HEK293 (cell line): Measurements from ENCODE around the gene GRB10.

ENCODE experiments used
- CTCF ChIA-PET: fragments of 350-600 bp; formaldehyde crosslinking; extraction: SDS; loops from one replicate; lab custom pipeline; 2021; ENCODE audit warnings: antibody characterized with exemption; lab: Yijun Ruan, JAX
- POLR2A ChIA-PET: fragments of 300-600 bp; formaldehyde crosslinking; extraction: SDS; loops from one replicate; lab custom pipeline; 2020; ENCODE audit warnings: antibody characterized with exemption, inconsistent platforms; lab: Yijun Ruan, JAX
- H3K27ac ChIP-seq: fragments of 200-500 bp; sonication (Bioruptor generic); 2 replicates; pipeline ENCODE4 v1.5.1; 2014; ENCODE audit warnings: low read depth, low read length, control low read depth, inconsistent platforms; ENCODE audit errors: extremely low read depth
- H3K36me3 ChIP-seq, 2 experiments: fragments of 200-500 bp in 1 of 2; sonication (Bioruptor generic) in 1 of 2; 1 replicate in 1 of 2; 2 replicates in 1 of 2; pipeline ENCODE4 v1.5.1; 2014 to 2017; ENCODE audit warnings: inconsistent platforms in 2 of 2, low read length in 2 of 2; ENCODE audit not compliant: control insufficient read depth in 2 of 2, insufficient read depth in 1 of 2
- H3K4me1 ChIP-seq: fragments of 200-500 bp; sonication (Bioruptor generic); 2 replicates; pipeline ENCODE4 v1.5.1; 2014; ENCODE audit warnings: mild to moderate bottlenecking, low read length, inconsistent platforms; ENCODE audit not compliant: control insufficient read depth, insufficient read depth
- H3K4me3 ChIP-seq: 2 replicates; pipeline ENCODE4 v1.5.1; 2011; ENCODE audit warnings: low read depth, mild to moderate bottlenecking, control low read depth, low read length, moderate library complexity
- H3K9me3 ChIP-seq: fragments of 200-500 bp; sonication (Bioruptor generic); 2 replicates; pipeline ENCODE4 v1.5.1; 2014; ENCODE audit warnings: low read depth, low read length, inconsistent platforms; ENCODE audit not compliant: control insufficient read depth, insufficient read depth
- ATF2 ChIP-seq: fragments of 450-650 bp; formaldehyde crosslinking; IDR thresholded peaks from 2 replicates; pipeline ENCODE4 v1.5.1; 2016; ENCODE audit warnings: missing biosample characterization, missing genetic modification characterization, low read depth
- KLF17 ChIP-seq: fragments of 450-650 bp; formaldehyde crosslinking; IDR thresholded peaks from 2 replicates; pipeline ENCODE4 v1.5.1; 2016; ENCODE audit warnings: missing biosample characterization, missing genetic modification characterization
- KLF8 ChIP-seq: fragments of 450-650 bp; formaldehyde crosslinking; IDR thresholded peaks from 2 replicates; pipeline ENCODE4 v1.5.1; 2016; ENCODE audit warnings: missing biosample characterization, missing genetic modification characterization
- MEIS1 ChIP-seq: sonication (generic); formaldehyde crosslinking; IDR thresholded peaks from 2 replicates; pipeline ENCODE4 v1.8.1; 2022; ENCODE audit warnings: missing genetic modification reagents, mild to moderate bottlenecking, borderline replicate concordance
- PRDM6 ChIP-seq: fragments of 450-650 bp; formaldehyde crosslinking; IDR thresholded peaks from 2 replicates; pipeline ENCODE4 v1.5.1; 2017; ENCODE audit warnings: missing biosample characterization, missing genetic modification characterization
- ZBTB20 ChIP-seq: fragments of 450-650 bp; formaldehyde crosslinking; IDR thresholded peaks from 2 replicates; pipeline ENCODE4 v1.5.1; 2016; ENCODE audit warnings: missing biosample characterization, missing genetic modification characterization
- ZFP37 ChIP-seq: fragments of 450-650 bp; formaldehyde crosslinking; IDR thresholded peaks from 2 replicates; pipeline ENCODE4 v1.5.1; 2016; ENCODE audit warnings: missing biosample characterization, missing genetic modification characterization
- ZNF148 ChIP-seq: fragments of 450-650 bp; formaldehyde crosslinking; IDR thresholded peaks from 2 replicates; pipeline ENCODE4 v1.5.0; 2017; ENCODE audit warnings: missing biosample characterization, missing genetic modification characterization, borderline replicate concordance
- ZNF19 ChIP-seq: fragments of 450-650 bp; formaldehyde crosslinking; IDR thresholded peaks from 2 replicates; pipeline ENCODE4; 2016; ENCODE audit warnings: missing biosample characterization, missing genetic modification characterization, low read depth
- ZNF223 ChIP-seq: fragments of 450-650 bp; formaldehyde crosslinking; IDR thresholded peaks from 2 replicates; pipeline ENCODE4 v1.5.1; 2016; ENCODE audit warnings: missing biosample characterization, missing genetic modification characterization
- ZNF341 ChIP-seq: fragments of 450-650 bp; formaldehyde crosslinking; IDR thresholded peaks from 2 replicates; pipeline ENCODE4; 2016; ENCODE audit warnings: low read depth, missing biosample characterization, missing genetic modification characterization
- ZNF391 ChIP-seq: fragments of 450-650 bp; formaldehyde crosslinking; IDR thresholded peaks from 2 replicates; pipeline ENCODE4 v1.5.1; 2016; ENCODE audit warnings: low read depth, missing biosample characterization, missing genetic modification characterization, borderline replicate concordance
- ZNF423 ChIP-seq: fragments of 450-650 bp; formaldehyde crosslinking; IDR thresholded peaks from 2 replicates; pipeline ENCODE4 v1.5.1; 2016; ENCODE audit warnings: missing biosample characterization, missing genetic modification characterization
- ZNF514 ChIP-seq: fragments of 450-650 bp; formaldehyde crosslinking; IDR thresholded peaks from 2 replicates; pipeline ENCODE4 v1.5.1; 2016; ENCODE audit warnings: missing biosample characterization, missing genetic modification characterization
- ZNF529 ChIP-seq: fragments of 450-650 bp; formaldehyde crosslinking; IDR thresholded peaks from 2 replicates; pipeline ENCODE4 v1.5.1; 2017; ENCODE audit warnings: missing genetic modification characterization, missing biosample characterization; ENCODE audit not compliant: insufficient replicate concordance
- ZNF544 ChIP-seq: fragments of 450-650 bp; formaldehyde crosslinking; IDR thresholded peaks from 2 replicates; pipeline ENCODE4 v1.5.0; 2017; ENCODE audit warnings: missing biosample characterization, missing genetic modification characterization
- ZNF549 ChIP-seq: fragments of 450-650 bp; IDR thresholded peaks from 2 replicates; pipeline ENCODE4 v1.5.1; 2018; ENCODE audit warnings: missing biosample characterization, missing genetic modification characterization, mild to moderate bottlenecking, inconsistent platforms, moderate library complexity
- ZNF629 ChIP-seq: fragments of 450-650 bp; formaldehyde crosslinking; IDR thresholded peaks from 2 replicates; pipeline ENCODE4 v1.5.1; 2017; ENCODE audit warnings: missing biosample characterization, missing genetic modification characterization
- ZNF843 ChIP-seq: fragments of 450-650 bp; formaldehyde crosslinking; IDR thresholded peaks from 2 replicates; pipeline ENCODE4 v1.5.1; 2016; ENCODE audit warnings: missing biosample characterization, missing genetic modification characterization
- ZSCAN23 ChIP-seq: fragments of 450-650 bp; formaldehyde crosslinking; IDR thresholded peaks from 2 replicates; pipeline ENCODE4 v1.5.1; 2016; ENCODE audit warnings: missing biosample characterization, missing genetic modification characterization
- TF ChIP-seq, protein P1 (sequence below): fragments of 450-650 bp; formaldehyde crosslinking; IDR thresholded peaks from 2 replicates; pipeline ENCODE4 v1.5.1; 2016; ENCODE audit warnings: missing biosample characterization, missing genetic modification characterization

GRB10 gene

DNA sequence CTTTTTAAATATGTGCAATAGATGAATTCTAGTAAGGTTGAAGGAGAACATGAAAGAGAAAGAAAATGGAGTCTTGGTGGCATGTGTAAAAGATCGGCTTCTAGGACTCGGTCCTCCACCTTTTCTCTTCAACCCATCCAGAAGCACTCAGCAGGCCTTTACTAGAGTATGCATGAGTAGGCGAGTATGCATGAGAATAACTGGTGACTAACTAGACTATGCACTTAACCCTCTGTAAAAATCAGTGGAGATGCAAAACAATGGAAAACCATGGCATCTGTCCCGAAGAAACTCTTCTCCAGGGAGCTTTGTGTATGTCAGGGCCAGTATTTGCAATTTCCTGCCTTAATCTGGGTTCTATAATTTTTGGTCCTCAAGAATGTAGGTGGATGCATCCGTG lies 40.0 kb upstream of the GRB10 start (continued):
- TF ChIP-seq, protein P1, sequence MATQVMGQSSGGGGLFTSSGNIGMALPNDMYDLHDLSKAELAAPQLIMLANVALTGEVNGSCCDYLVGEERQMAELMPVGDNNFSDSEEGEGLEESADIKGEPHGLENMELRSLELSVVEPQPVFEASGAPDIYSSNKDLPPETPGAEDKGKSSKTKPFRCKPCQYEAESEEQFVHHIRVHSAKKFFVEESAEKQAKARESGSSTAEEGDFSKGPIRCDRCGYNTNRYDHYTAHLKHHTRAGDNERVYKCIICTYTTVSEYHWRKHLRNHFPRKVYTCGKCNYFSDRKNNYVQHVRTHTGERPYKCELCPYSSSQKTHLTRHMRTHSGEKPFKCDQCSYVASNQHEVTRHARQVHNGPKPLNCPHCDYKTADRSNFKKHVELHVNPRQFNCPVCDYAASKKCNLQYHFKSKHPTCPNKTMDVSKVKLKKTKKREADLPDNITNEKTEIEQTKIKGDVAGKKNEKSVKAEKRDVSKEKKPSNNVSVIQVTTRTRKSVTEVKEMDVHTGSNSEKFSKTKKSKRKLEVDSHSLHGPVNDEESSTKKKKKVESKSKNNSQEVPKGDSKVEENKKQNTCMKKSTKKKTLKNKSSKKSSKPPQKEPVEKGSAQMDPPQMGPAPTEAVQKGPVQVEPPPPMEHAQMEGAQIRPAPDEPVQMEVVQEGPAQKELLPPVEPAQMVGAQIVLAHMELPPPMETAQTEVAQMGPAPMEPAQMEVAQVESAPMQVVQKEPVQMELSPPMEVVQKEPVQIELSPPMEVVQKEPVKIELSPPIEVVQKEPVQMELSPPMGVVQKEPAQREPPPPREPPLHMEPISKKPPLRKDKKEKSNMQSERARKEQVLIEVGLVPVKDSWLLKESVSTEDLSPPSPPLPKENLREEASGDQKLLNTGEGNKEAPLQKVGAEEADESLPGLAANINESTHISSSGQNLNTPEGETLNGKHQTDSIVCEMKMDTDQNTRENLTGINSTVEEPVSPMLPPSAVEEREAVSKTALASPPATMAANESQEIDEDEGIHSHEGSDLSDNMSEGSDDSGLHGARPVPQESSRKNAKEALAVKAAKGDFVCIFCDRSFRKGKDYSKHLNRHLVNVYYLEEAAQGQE (tag by site-specific recombination): no peak
- no peak for TF ChIP-seq ZNF391 (tag by site-specific recombination)
- TF ChIP-seq ZNF629 (tag by site-specific recombination): no peak
- no peak for TF ChIP-seq ZNF19 (tag by site-specific recombination)
- TF ChIP-seq ZBTB20 (tag by site-specific recombination): no peak
- TF ChIP-seq ATF2 (tag by site-specific recombination): no peak
- no peak for TF ChIP-seq ZNF514
- TF ChIP-seq ZNF223 (tag by site-specific recombination): no peak
- TF ChIP-seq ZNF843 (tag by site-specific recombination): no peak
- TF ChIP-seq KLF8 (tag by site-specific recombination): no peak
- TF ChIP-seq ZNF341 (tag by site-specific recombination): no peak
- TF ChIP-seq, all 188 proteins: peak for 0

DNA sequence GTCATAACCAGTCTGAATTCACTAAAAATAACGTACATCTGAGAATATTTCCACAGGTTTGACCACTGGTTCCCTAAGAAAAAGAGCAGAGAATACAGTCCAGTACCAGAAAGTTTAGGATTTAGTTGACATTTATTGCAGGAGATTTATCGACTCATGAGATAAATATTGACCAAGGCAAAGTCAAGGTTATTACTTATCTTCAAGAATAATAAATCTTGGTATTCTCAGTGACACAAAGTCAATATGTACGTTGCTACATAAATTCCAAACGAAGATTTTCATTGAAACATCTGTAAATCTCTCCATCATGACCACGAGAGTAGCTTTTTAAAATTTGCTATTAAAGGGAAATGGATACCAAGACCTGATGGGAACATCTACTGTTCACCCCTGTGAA lies 39.4 kb upstream of the GRB10 start:
- CTCF ChIA-PET: interaction anchor here (0.6 to 1.1 kb wide), 2 partner anchors 10 to 319 kb away, joined by 3 to 4 read pairs; no protein-coding TSS in a partner anchor

GRCh38 chr7:50821457-50822008 lies 38.8 kb upstream of the GRB10 start:
- no peak overlapping the region for H3K4me3 ChIP-seq
- H3K27ac ChIP-seq: peak overlapping the region; percentile 77
- H3K4me1 ChIP-seq: peaks cover 14% of the 10 kb centered on the region
- POLR2A ChIA-PET: interaction anchor here (1.6 kb wide), 1 partner anchor 17 kb away, joined by 5 read pairs; no protein-coding TSS in a partner anchor
- CTCF ChIA-PET: interaction anchor here (0.6 to 1.1 kb wide), 2 partner anchors 10 to 320 kb away, joined by 3 to 4 read pairs; no protein-coding TSS in a partner anchor
- no peaks in the 10 kb centered on the region for H3K9me3 ChIP-seq
- H3K36me3 ChIP-seq: no peaks in the 10 kb centered on the region
- TF ChIP-seq ZNF148 (tag by site-specific recombination) (no peak), ZNF529 (tag by site-specific recombination) (no peak), ZNF19 (tag by site-specific recombination) (no peak), KLF17 (tag by site-specific recombination) (no peak)

More for the DNA sequence above, 39.4 kb upstream of the GRB10 start:
- H3K4me3 ChIP-seq: no peak overlapping the region
- POLR2A ChIA-PET: interaction anchor here (1.6 kb wide), 1 partner anchor 16 kb away, joined by 5 read pairs; no protein-coding TSS in a partner anchor
- TF ChIP-seq ZNF843 (tag by site-specific recombination) (peak; percentile 68), ZFP37 (tag by site-specific recombination) (no peak), MEIS1 (CRISPR knock-in tag) (0 out of 2 replicates have a peak, but pooled peaks have one; percentile 30), ZNF423 (tag by site-specific recombination) (no peak), ZSCAN23 (tag by site-specific recombination) (no peak), PRDM6 (peak; percentile 15; the same call in 1 of the 2 replicates), ZNF549 (tag by site-specific recombination) (no peak), ZNF544 (tag by site-specific recombination) (no peak)
- TF ChIP-seq, all 188 proteins: peak for 3
- H3K4me1 ChIP-seq: peaks cover 14% of the 10 kb centered on the region
- H3K9me3 ChIP-seq: no peaks in the 10 kb centered on the region
- peak overlapping the region; percentile 77 for H3K27ac ChIP-seq
- no peaks in the 10 kb centered on the region for H3K36me3 ChIP-seq
